Transverse colon (tissue), 3 donors: ENCODE results near the gene UBE2K.

ENCODE experiments used
- POLR2A ChIP-seq: fragments of 450-650 bp; IDR thresholded peaks from one replicate; pipeline ENCODE4 v1.6.1; 2016; ENCODE audit warnings: antibody characterized with exemption, mild to moderate bottlenecking, moderate library complexity
- TF ChIP-seq, protein P1 (sequence below), 5 experiments: fragments of 200-600 bp in 3 of 5; fragments of 450-650 bp in 2 of 5; sonication (generic) in 3 of 5; IDR thresholded peaks; 1 replicate in 2 of 5; 2 replicates in 3 of 5; pipeline ENCODE4 v1.5.1; 2016 to 2017; ENCODE audit warnings: antibody characterized with exemption in 5 of 5, inconsistent platforms in 3 of 5, mild to moderate bottlenecking in 2 of 5, moderate library complexity in 1 of 5

DNA sequence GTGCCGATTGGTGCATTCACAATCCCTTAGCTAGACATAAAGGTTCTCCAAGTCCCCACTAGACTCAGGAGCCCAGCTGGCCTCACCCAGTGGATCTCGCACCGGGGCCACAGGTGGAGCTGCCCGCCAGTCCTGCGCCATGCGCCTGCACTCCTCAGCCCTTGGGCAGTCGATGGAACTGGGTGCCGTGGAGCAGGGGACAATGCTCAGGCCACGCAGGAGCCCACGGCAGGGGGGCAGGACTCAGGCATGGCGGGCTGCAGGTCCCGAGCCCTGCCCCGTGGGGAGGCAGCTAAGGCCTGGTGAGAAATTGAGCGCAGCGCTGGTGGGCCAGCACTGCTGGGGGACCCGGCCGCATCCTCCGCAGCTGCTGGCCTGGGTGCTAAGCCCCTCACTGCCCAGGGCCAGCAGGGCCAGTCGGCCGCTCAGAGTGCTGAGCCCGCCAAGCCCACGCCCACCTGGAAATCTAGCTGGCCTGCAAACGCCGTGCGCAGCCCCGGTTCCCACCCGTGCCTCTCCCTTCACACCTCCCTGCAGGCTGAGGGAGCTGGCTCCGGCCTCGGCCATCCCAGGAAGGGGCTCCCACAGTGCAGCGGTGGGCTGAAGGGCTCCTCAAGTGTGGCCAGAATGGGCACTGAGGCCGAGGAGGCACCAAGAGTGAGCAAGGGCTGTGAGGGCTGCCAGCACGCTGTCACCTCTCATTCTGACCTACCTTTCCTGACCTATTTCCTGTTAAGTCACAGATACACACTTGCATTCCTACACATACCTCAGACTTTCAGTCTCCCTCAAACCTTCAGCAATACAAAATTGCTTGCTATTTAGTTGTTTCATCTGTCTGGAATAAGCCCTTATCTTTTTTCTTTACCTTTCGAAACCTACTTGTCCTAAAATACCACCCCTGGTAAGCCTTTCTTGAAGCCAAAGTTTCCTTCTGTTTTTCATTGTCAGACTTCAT, 20.7 kb downstream of the UBE2K start:
- TF ChIP-seq POLR2A: no peak
- TF ChIP-seq, protein P1, sequence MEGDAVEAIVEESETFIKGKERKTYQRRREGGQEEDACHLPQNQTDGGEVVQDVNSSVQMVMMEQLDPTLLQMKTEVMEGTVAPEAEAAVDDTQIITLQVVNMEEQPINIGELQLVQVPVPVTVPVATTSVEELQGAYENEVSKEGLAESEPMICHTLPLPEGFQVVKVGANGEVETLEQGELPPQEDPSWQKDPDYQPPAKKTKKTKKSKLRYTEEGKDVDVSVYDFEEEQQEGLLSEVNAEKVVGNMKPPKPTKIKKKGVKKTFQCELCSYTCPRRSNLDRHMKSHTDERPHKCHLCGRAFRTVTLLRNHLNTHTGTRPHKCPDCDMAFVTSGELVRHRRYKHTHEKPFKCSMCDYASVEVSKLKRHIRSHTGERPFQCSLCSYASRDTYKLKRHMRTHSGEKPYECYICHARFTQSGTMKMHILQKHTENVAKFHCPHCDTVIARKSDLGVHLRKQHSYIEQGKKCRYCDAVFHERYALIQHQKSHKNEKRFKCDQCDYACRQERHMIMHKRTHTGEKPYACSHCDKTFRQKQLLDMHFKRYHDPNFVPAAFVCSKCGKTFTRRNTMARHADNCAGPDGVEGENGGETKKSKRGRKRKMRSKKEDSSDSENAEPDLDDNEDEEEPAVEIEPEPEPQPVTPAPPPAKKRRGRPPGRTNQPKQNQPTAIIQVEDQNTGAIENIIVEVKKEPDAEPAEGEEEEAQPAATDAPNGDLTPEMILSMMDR (IDR thresholded peaks at IDR 0.05): no peak
